ENCODE measurements around the gene CTNND1. TPM values are rescaled to one million over a fixed set of nuclear protein-coding genes. Genes with fewer than 3 reads are reported as not detected.

CTNND1 gene
- total RNA-seq, 1 donor from 2014 or later, result 350 TPM

DNA sequence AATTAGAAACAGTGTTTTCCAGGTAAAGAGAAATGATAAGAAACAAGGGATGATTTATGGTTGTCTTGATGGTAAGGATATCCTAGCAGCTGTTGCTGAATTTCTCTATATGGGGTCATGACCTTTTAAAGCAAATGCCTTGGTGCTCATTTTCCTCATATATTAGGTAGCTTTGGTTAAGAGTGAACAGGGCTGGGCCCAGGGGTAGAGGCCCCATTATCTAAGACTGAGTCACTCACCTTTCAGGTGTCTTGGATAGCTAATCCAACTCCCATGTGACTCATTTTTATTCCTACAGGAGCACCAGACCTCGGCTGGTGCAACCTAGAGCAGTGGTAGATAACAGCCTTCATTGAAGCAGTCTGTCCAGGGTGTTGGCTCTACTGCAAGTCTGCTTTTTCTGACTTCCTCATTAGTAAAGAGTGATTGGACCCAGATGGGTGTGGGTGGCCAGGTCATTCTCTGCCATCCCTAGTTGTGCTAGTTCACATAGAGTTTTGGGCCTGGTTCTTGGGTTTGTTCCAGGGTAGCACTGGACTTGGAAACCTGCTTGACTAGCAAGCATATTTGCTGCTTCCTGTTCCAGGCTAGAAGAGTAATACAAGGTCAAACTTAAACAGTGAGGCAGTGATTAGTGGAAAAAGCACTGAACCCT, 37.4 kb downstream of the CTNND1 start:
- H3K27me3 Mint-ChIP-seq (ENCODE audit: unreplicated experiment), result peaks cover 7% of the 10 kb centered on the region
- peak overlapping the region; percentile 22 for H3K27ac Mint-ChIP-seq (ENCODE audit: unreplicated experiment)
- H3K9me3 Mint-ChIP-seq (ENCODE audit: unreplicated experiment), result no peaks in the 10 kb centered on the region
- DNase-seq (ENCODE audit: low spot score), result no peak
- peaks cover 61% of the 10 kb centered on the region for H3K36me3 Mint-ChIP-seq (ENCODE audit: low read depth, unreplicated experiment)
- TF ChIP-seq CTCF (IDR thresholded peaks at IDR 0.05; ENCODE audit: unreplicated experiment), result no peak
- peak overlapping the region; percentile 70 for H3K4me3 Mint-ChIP-seq (ENCODE audit: unreplicated experiment)
- H3K4me1 Mint-ChIP-seq (ENCODE audit: unreplicated experiment), result peaks cover 49% of the 10 kb centered on the region

- TF ChIP-seq CTCF (IDR thresholded peaks at IDR 0.05; ENCODE audit: unreplicated experiment), result peak; percentile 92
- H3K9me3 Mint-ChIP-seq (ENCODE audit: unreplicated experiment), result no peaks in the 10 kb centered on the region
- peaks cover 9% of the 10 kb centered on the region for H3K27me3 Mint-ChIP-seq (ENCODE audit: unreplicated experiment)
- peak overlapping the region; percentile 92 for H3K27ac Mint-ChIP-seq (ENCODE audit: unreplicated experiment)
- H3K4me3 Mint-ChIP-seq (ENCODE audit: unreplicated experiment), result peak overlapping the region; percentile 71
- DNase-seq (ENCODE audit: low spot score), result peak; percentile 43
- peaks cover 61% of the 10 kb centered on the region for H3K36me3 Mint-ChIP-seq (ENCODE audit: low read depth, unreplicated experiment)
- peaks cover 42% of the 10 kb centered on the region for H3K4me1 Mint-ChIP-seq (ENCODE audit: unreplicated experiment)
Observed at GRCh38 chr11:57800444-57801182, 39.0 kb downstream of the CTNND1 start.

DNA sequence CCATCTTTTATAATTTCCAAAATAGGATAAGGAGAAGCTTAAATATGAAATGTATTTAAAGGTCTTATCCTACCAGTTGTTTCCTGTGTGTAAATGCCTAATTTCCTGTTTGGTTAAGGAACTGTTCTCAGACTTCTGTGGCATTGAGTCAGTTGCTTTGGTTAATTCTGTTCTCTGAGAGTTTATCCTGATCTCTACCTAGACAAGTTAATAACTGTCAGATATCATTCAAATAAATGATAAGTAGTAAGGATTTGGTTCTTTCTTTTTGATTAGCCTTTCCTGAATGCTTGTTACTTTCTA, 39.5 kb downstream of the CTNND1 start:
- no peak for DNase-seq (ENCODE audit: low spot score)
- H3K9me3 Mint-ChIP-seq (ENCODE audit: unreplicated experiment), result no peaks in the 10 kb centered on the region
- peak overlapping the region; percentile 92 for H3K27ac Mint-ChIP-seq (ENCODE audit: unreplicated experiment)
- TF ChIP-seq CTCF (IDR thresholded peaks at IDR 0.05; ENCODE audit: unreplicated experiment), result no peak
- peaks cover 9% of the 10 kb centered on the region for H3K27me3 Mint-ChIP-seq (ENCODE audit: unreplicated experiment)
- H3K36me3 Mint-ChIP-seq (ENCODE audit: low read depth, unreplicated experiment), result peaks cover 62% of the 10 kb centered on the region
- H3K4me1 Mint-ChIP-seq (ENCODE audit: unreplicated experiment), result peaks cover 42% of the 10 kb centered on the region
- H3K4me3 Mint-ChIP-seq (ENCODE audit: unreplicated experiment), result no peak overlapping the region

GRCh38 chr11:57802411-57802810, 40.8 kb downstream of the CTNND1 start:
- Mint-ChIP-seq H3K4me3 (ENCODE audit: unreplicated experiment) (peak overlapping the region; percentile 48), H3K27me3 (ENCODE audit: unreplicated experiment) (peaks cover 12% of the 10 kb centered on the region), H3K9me3 (ENCODE audit: unreplicated experiment) (no peaks in the 10 kb centered on the region), H3K36me3 (ENCODE audit: low read depth, unreplicated experiment) (peaks cover 63% of the 10 kb centered on the region), H3K4me1 (ENCODE audit: unreplicated experiment) (peaks cover 42% of the 10 kb centered on the region), H3K27ac (ENCODE audit: unreplicated experiment) (peak overlapping the region; percentile 20)
- TF ChIP-seq CTCF (IDR thresholded peaks at IDR 0.05; ENCODE audit: unreplicated experiment), result no peak
- DNase-seq (ENCODE audit: low spot score), result no peak

DNA sequence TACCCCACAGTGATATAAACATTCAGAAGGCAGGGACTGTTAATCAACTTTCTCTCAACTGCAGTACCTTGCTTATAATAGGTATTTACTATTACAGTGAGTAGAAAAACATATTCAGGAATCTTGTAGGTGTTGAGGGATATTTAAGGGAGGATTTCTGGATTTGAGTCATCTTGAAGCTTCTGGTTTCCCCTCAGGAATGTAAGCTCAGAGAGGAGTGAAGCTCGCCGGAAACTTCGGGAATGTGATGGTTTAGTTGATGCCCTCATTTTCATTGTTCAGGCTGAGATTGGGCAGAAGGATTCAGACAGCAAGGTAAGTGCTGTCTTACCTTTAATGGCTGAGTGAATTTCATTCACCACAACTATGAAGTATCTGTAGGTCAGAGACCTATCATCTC, 42.9 kb downstream of the CTNND1 start:
- Mint-ChIP-seq H3K27me3 (ENCODE audit: unreplicated experiment) (peaks cover 9% of the 10 kb centered on the region), H3K27ac (ENCODE audit: unreplicated experiment) (no peak overlapping the region), H3K36me3 (ENCODE audit: low read depth, unreplicated experiment) (peaks cover 61% of the 10 kb centered on the region), H3K4me1 (ENCODE audit: unreplicated experiment) (peaks cover 26% of the 10 kb centered on the region), H3K4me3 (ENCODE audit: unreplicated experiment) (peak overlapping the region; percentile 42), H3K9me3 (ENCODE audit: unreplicated experiment) (no peaks in the 10 kb centered on the region)
- DNase-seq (ENCODE audit: low spot score), result no peak
- no peak for TF ChIP-seq CTCF (IDR thresholded peaks at IDR 0.05; ENCODE audit: unreplicated experiment)
